Measurements from ENCODE around the gene ABCF1.

- TF ChIP-seq, protein P1, sequence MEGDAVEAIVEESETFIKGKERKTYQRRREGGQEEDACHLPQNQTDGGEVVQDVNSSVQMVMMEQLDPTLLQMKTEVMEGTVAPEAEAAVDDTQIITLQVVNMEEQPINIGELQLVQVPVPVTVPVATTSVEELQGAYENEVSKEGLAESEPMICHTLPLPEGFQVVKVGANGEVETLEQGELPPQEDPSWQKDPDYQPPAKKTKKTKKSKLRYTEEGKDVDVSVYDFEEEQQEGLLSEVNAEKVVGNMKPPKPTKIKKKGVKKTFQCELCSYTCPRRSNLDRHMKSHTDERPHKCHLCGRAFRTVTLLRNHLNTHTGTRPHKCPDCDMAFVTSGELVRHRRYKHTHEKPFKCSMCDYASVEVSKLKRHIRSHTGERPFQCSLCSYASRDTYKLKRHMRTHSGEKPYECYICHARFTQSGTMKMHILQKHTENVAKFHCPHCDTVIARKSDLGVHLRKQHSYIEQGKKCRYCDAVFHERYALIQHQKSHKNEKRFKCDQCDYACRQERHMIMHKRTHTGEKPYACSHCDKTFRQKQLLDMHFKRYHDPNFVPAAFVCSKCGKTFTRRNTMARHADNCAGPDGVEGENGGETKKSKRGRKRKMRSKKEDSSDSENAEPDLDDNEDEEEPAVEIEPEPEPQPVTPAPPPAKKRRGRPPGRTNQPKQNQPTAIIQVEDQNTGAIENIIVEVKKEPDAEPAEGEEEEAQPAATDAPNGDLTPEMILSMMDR (IDR thresholded peaks at IDR 0.05): no peak
- TF ChIP-seq POLR2AphosphoS5 (IDR thresholded peaks at IDR 0.05): no peak
These were observed 18.6 kb downstream of the ABCF1 start for GRCh38 chr6:30589754-30590358.

Data from suprapubic skin (tissue), 3 donors.